HL-60/S4 (cell line): Measurements from ENCODE around the gene QRICH2.
"Not testable (repeated sequence)": the region's sequence is repeated elsewhere in the genome, so short reads cannot be mapped to it uniquely, and the experiment has no call there.

Source experiments
- in situ Hi-C: fragments of 300-500 bp; cut with MboI; formaldehyde crosslinking; loops from 2 replicates; pipeline ENCODE4 v1.14.3; 2022; ENCODE audit warnings: low sequenced_read_pairs

The QRICH2 gene

DNA sequence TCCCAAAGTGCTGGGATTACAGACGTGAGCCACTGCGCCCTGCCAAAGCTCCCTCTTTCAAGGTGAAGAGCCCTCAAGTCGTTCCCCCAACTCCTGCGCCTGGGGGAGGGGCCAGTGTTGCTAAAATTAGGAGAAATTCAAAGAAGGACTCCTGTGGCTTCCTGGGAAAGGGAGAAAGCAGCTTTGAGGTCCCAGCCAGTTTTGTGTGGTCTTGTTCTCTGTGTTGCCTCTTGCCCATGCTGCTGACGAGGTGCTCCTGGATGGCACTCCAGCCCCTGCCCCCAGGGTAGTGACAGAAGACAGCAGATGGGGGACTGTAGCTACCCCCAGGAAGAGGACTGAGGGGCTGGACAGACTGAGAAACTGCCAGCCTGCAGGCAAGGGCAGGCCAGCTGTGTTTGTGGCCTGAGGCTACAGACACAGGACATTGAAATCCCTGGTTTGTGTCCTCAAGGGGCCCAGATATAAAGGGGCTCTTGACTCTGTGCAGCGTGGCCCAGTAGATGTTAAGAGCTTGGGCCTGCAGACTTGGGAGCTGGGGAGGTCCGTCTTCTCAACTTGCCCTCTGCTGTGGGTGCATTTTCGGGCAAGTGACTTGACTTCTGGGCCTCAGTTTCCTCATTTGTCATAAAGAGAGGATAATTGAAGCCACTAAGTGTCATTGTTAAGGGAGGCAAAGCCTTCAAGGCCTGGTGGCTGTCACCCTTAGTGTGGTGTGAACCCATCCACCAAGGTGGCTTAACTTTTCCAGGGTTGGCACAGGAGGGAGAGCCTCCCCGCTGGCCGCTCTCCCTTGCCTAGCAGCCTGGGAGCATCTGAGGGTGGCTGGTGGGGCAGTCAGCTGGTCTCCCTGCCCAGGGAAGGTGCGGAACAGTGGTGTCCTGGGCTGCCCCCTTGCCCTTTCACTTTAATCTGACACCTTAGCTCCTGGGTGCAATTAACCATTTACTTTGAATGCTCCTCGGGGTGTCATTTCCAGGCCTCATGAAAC lies 38.8 kb downstream of the QRICH2 start:
- in situ Hi-C loops = loop anchor here (10.0 kb wide), 1 partner anchor 74 kb away; no protein-coding TSS in a partner anchor

DNA sequence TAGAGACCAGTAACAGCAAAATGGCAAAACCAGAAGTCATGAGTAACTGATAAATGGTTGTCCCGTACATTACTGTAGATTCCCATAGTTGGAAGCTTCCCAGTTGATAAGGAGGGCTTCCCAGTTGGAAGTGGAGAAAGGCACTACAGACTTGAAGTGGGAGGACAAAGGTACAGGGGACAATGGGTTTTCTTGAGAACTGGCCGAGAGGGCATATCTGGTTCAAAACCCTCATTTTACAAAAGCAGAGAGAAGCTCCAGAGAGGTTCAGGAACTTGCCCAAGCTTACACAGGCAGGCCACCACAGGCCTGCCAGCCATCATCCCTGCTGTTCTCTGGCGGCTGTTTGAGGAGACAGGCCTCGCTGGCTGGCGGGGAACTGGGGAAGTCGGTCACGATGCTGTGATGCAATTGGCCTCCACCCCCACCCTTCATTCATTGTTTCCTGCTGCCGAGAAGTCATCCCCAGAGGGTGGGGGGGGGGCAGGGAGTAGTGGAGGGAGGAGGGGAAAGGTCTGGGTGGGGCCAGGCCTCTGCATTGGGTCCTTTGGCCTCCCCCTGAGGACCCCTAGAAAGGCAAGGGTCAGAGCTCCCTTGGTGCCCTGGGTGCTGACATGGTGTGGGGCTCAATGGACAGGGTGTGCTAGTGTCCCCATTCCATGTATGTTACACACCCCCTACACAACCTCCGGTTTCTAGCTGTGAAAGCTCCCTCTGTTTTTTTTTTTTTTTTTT lies 39.9 kb downstream of the QRICH2 start:
- in situ Hi-C loops = loop anchor here (10.0 kb wide), 1 partner anchor 73 kb away; no protein-coding TSS in a partner anchor

DNA sequence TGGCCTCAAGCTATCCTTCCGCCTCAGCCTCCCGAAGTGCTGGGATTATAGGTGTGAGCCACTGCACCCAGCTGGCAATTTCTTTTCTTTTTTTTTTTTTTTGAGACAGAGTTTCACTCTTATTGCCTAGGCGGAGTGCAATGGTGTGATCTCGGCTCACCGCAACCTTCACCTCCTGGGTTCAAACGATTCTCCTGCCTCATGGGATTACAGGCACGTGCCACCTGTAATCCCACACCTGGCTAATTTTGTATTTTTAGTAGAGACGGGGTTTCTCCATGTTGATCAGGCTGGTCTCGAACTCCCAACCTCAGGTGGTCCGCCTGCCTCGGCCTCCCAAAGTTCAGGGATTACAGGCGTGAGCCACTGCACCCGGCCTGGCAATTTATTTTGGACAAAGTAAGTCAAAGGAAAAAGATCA lies 40.5 kb downstream of the QRICH2 start:
- in situ Hi-C loops = loop anchor here (10.0 kb wide), 1 partner anchor 73 kb away; no protein-coding TSS in a partner anchor

DNA sequence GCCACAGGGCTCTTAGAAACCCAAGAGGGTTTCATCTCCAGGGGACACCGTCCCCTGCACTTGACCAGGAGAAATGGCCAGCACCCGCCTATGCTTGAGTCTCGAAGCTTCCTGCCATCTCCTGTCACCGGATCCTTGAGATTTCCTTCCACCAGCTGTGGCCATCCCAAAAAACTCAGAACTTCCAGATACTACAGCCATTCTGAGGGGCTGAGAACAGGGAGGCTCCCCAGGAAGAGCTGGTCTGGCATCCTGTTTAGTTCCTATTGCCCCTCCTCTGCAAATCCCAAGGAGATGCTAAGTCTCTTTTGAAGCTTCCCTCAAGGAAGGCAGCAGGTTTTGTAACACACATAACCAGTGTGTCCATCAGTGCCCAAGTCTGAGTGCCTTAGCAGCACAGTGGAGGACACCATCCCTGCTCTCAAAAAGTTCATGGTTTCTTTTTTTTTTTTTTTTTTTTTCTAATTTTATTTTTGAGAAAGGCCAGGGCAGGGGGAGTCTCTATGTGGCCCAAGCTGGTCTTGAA lies 41.0 kb downstream of the QRICH2 start:
- in situ Hi-C loops = loop anchor here (10.0 kb wide), 1 partner anchor 72 kb away; no protein-coding TSS in a partner anchor

- in situ Hi-C loops = loop anchor here (10.0 kb wide), 1 partner anchor 72 kb away; no protein-coding TSS in a partner anchor
Measured at GRCh38 chr17:76266244-76266938, 41.7 kb downstream of the QRICH2 start.

DNA sequence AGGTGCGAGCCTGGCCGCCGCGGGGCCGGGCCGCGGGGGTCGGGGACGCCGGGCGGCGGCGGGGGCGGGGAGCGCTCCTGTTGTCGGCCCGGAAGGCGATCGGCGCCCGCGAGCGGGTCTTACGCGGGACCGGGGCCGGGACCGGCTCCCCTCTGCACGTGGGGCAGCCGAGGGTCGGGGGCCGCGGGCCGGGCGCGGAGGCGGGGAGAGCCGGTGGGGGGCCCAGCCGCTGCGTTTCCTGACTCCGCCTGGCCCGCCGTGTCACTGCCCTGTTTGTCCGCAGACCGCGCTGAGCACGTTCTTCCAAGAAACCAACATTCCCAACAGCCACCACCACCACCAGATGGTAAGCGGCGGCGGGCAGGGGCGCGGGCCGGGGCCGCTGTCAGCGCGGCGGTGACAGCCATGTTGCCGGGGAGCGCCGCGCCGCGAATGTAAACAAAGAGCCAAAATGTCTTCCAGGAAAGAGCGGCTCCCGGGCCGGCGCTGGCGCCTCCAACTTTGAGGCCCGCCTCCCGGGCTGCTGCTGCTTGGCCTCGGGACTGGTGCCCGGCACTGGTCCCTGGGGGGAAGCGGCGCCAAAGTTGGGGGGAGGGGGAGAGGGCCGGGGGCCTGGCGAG lies 42.3 kb downstream of the QRICH2 start:
- in situ Hi-C loops = loop anchor here (10.0 kb wide), 1 partner anchor 71 kb away; no protein-coding TSS in a partner anchor

- in situ Hi-C loops = loop anchor here (10.0 kb wide), 1 partner anchor 70 kb away; no protein-coding TSS in a partner anchor
Measured at GRCh38 chr17:76264755-76265623, 43.1 kb downstream of the QRICH2 start, which contains the start of gene UBALD2. TSS of gene UBALD2 (plus strand) at chr17:76265348. CDS start at chr17:76265506, 158 bp downstream.

GRCh38 chr17:76264425-76264754 lies 43.7 kb downstream of the QRICH2 start:
- in situ Hi-C loops = loop anchor here (10.0 kb wide), 1 partner anchor 70 kb away; no protein-coding TSS in a partner anchor

- in situ Hi-C loops = loop anchor here (10.0 kb wide), 1 partner anchor 69 kb away; no protein-coding TSS in a partner anchor
Measured at GRCh38 chr17:76263896-76264295, 44.2 kb downstream of the QRICH2 start.

DNA sequence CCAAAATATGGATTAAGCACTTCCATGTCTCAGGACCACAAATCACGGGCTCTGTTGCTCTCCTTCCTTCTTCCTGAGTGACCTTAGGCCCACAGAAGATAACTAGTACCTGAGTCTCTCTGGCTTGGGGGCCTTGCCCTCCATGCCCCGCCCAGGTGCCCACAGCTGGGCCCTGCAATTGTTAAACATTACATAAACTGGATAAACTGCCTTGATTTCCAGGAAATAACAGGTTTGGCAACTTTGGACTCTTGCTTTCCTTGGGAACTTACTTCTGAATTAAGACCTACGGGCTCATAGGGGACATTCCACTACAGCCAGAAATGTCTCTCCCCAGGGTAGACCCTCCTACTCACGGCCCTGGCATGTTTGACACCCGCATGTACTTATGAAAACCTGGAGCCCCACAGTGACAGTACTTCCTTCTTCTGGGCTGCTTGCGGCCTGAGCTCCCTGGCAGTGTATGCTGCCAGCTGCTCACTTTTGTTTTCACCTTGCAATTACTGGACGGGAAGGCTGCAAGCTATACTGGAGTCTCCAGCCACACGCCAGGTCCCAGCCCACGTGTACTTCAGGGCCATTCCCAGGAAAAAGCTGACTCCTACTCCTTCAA lies 45.2 kb downstream of the QRICH2 start:
- in situ Hi-C loops = loop anchor here (10.0 kb wide), 1 partner anchor 68 kb away; no protein-coding TSS in a partner anchor

DNA sequence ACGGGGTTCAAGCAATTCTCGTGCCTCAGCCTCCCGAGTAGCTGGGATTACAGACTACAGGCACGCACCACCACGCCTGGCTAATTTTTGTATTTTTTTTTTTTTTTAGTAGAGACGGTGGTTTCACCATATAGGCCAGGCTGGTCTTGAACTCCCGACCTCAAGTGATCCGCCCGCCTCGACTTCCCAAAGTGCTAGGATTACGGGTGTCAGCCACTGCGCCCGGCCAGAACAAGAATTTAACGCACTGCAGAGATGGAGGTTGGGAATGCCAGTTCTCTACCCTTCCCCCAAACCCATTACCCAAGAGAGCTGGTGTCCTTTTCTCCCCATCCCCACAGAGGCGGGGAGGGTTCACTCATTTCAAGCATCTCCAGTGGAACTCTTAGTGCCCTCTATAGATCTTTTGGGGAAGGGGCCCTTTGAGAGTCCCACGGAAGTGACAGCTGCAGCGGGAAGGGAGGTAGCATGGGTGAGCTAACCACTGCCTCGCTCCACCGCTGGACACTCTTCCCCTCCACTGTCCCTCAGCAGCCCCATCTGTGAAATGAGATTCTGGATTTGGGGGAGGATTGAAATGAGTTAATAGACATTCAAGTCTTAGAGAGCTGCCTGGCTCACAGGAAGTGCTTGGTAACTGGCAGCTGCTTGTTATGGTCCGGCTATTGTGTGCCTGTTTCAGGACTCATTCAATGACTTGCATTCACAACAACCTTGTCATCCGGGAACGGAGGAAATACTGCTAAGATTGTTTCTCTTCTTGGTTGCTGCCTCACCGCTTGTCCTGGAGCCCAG lies 46.5 kb downstream of the QRICH2 start:
- in situ Hi-C loops = loop anchor here (10.0 kb wide), 1 partner anchor 67 kb away; no protein-coding TSS in a partner anchor

GRCh38 chr17:76260669-76261068 lies 47.4 kb downstream of the QRICH2 start:
- in situ Hi-C loops = loop anchor here (10.0 kb wide), 1 partner anchor 66 kb away; no protein-coding TSS in a partner anchor

DNA sequence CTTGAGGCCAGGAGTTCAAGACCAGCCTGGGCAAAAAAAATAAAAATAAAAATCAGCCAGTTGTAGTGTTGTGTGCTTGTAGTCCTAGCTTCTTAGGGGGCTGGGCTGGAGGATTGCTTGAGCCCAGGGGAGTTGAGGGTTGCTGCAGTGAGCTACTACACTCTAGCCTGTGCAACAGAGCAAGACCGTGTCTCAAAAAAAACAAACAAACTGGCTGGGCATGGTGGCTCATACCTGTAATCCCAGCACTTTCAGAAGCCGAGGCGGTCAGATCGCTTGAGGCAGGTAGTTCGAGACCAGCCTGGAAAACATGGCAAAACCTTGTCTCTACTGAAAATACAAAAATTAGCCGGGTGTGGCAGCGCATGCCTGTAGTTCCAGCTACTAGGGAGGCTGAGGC lies 47.9 kb downstream of the QRICH2 start:
- in situ Hi-C loops = loop anchor here (10.0 kb wide), 1 partner anchor 65 kb away; no protein-coding TSS in a partner anchor

GRCh38 chr17:76256430-76257050 lies 51.5 kb downstream of the QRICH2 start:
- in situ Hi-C loops = not testable (repeated sequence)

GRCh38 chr17:76255801-76256429 lies 52.2 kb downstream of the QRICH2 start:
- in situ Hi-C loops = no loop called here

GRCh38 chr17:76254275-76254674 lies 53.8 kb downstream of the QRICH2 start:
- in situ Hi-C loops = no loop called here
